Mesenchymal stem cell (in vitro differentiated cells and primary cell): ENCODE measurements around the gene VWA8.
"Not testable (repeated sequence)": the region's sequence is repeated elsewhere in the genome, so short reads cannot be mapped to it uniquely, and the experiment has no call there.

Source experiments
- DNase-seq: peaks from one replicate; pipeline ENCODE4 v3.0.0-alpha.2; 2013
- H2AFZ ChIP-seq: one replicate; pipeline ENCODE4 v1.6.1; 2013; ENCODE audit warnings: low read depth, mild to moderate bottlenecking, control low read depth, inconsistent platforms, low read length, moderate library complexity
- H2AK5ac ChIP-seq: 2 replicates; pipeline ENCODE4 v1.6.1; 2013; ENCODE audit warnings: low read length, moderate library complexity, mild to moderate bottlenecking, inconsistent platforms; ENCODE audit not compliant: severe bottlenecking
- H2BK120ac ChIP-seq: one replicate; pipeline ENCODE4 v1.6.1; 2013; ENCODE audit warnings: low read depth, mild to moderate bottlenecking, inconsistent platforms, low read length, moderate library complexity
- H2BK12ac ChIP-seq, 2 experiments: one replicate each; pipeline ENCODE4 v1.6.1; 2013; ENCODE audit warnings: inconsistent platforms in 2 of 2, low read length in 2 of 2, mild to moderate bottlenecking in 2 of 2, moderate library complexity in 2 of 2, control low read depth in 1 of 2
- H2BK15ac ChIP-seq: one replicate; pipeline ENCODE4 v1.6.1; 2013; ENCODE audit warnings: mild to moderate bottlenecking, low read depth, inconsistent platforms; ENCODE audit not compliant: poor library complexity, severe bottlenecking
- H2BK5ac ChIP-seq: 2 replicates; pipeline ENCODE4 v1.6.1; 2013; ENCODE audit warnings: low read depth, mild to moderate bottlenecking, low read length, control low read depth, inconsistent platforms; ENCODE audit not compliant: poor library complexity, severe bottlenecking
- H3K14ac ChIP-seq, 2 experiments: one replicate each; pipeline ENCODE4 v1.6.1; 2013; ENCODE audit warnings: inconsistent platforms in 2 of 2, low read length in 2 of 2, control low read depth in 1 of 2, mild to moderate bottlenecking in 1 of 2, moderate library complexity in 1 of 2
- H3K18ac ChIP-seq, 2 experiments: one replicate each; pipeline ENCODE4 v1.6.1; 2013; ENCODE audit warnings: inconsistent platforms in 2 of 2, low read length in 2 of 2, control low read depth in 1 of 2, low read depth in 1 of 2, mild to moderate bottlenecking in 1 of 2
- H3K23ac ChIP-seq, 2 experiments: one replicate each; pipeline ENCODE4 v1.6.1; 2013; ENCODE audit warnings: inconsistent platforms in 2 of 2, low read length in 2 of 2, mild to moderate bottlenecking in 2 of 2, moderate library complexity in 2 of 2, control low read depth in 1 of 2
- H3K27ac ChIP-seq: 2 replicates; pipeline ENCODE4 v1.5.1; 2013; ENCODE audit warnings: mild to moderate bottlenecking, moderate library complexity, low read length, control low read depth, inconsistent platforms; ENCODE audit not compliant: poor library complexity, severe bottlenecking
- H3K27me3 ChIP-seq, 2 experiments: 2 replicates each; pipeline versions ENCODE4 v1.6.1 to v1.7.0; 2013; ENCODE audit warnings: low read length in 2 of 2, mild to moderate bottlenecking in 2 of 2, moderate library complexity in 2 of 2, control low read depth in 1 of 2, inconsistent platforms in 1 of 2; ENCODE audit not compliant: control insufficient read depth in 1 of 2, insufficient read depth in 1 of 2
- H3K36me3 ChIP-seq, 2 experiments: 2 replicates each; pipeline versions ENCODE4 v1.6.1 to v1.7.0; 2013; ENCODE audit warnings: low read length in 2 of 2, control low read depth in 1 of 2, inconsistent platforms in 1 of 2, low read depth in 1 of 2, mild to moderate bottlenecking in 1 of 2; ENCODE audit not compliant: insufficient read depth in 2 of 2, control insufficient read depth in 1 of 2
- H3K4ac ChIP-seq, 2 experiments: one replicate each; pipeline ENCODE4 v1.6.1; 2013; ENCODE audit warnings: inconsistent platforms in 2 of 2, low read length in 2 of 2, mild to moderate bottlenecking in 2 of 2, moderate library complexity in 2 of 2, control low read depth in 1 of 2, low read depth in 1 of 2
- H3K4me1 ChIP-seq: 2 replicates; pipeline ENCODE4 v1.6.1; 2013; ENCODE audit warnings: low read depth, low read length, control low read depth; ENCODE audit not compliant: control insufficient read depth, insufficient read depth
- H3K4me2 ChIP-seq: 2 replicates; pipeline ENCODE4 v1.6.1; 2013; ENCODE audit warnings: low read length, mild to moderate bottlenecking, inconsistent platforms; ENCODE audit not compliant: poor library complexity, severe bottlenecking
- H3K4me3 ChIP-seq, 2 experiments: 2 replicates each; pipeline versions ENCODE4 v1.5.1 to v1.7.0; 2013; ENCODE audit warnings: low read length in 2 of 2, mild to moderate bottlenecking in 2 of 2, control low read depth in 1 of 2, low read depth in 1 of 2; ENCODE audit not compliant: insufficient read depth in 1 of 2
- H3K79me1 ChIP-seq: replicated peaks from 2 replicates; pipeline ENCODE4 v1.6.1; 2013; ENCODE audit warnings: mild to moderate bottlenecking, control low read depth, low read length, inconsistent platforms; ENCODE audit not compliant: poor library complexity, severe bottlenecking
- H3K9ac ChIP-seq: 2 replicates; pipeline ENCODE4 v1.7.0; 2013; ENCODE audit warnings: mild to moderate bottlenecking, low read length, moderate library complexity
- H3K9me3 ChIP-seq: 2 replicates; pipeline ENCODE4 v1.7.0; 2013; ENCODE audit warnings: mild to moderate bottlenecking, low read length; ENCODE audit not compliant: control insufficient read depth
- H4K8ac ChIP-seq: one replicate; pipeline ENCODE4 v1.6.1; 2013; ENCODE audit warnings: inconsistent platforms, mild to moderate bottlenecking, low read length, moderate library complexity
- H4K91ac ChIP-seq: one replicate; pipeline ENCODE4 v1.6.1; 2013; ENCODE audit warnings: mild to moderate bottlenecking, low read length, inconsistent platforms
- WGBS: methylation state at CpG from one replicate; pipeline ENCODE4 v1.1.7; 2013; ENCODE audit warnings: mixed read lengths; 5-methylcytosine and 5-hydroxymethylcytosine counted together

The VWA8 gene

GRCh38 chr13:41954226-41954625 is 6.7 kb downstream of the VWA8 start:
- Histone ChIP-seq H3K9ac (no peak overlapping the region), H3K14ac (no peak overlapping the region), H3K4me1 (no peaks in the 10 kb centered on the region), H4K8ac (no peak overlapping the region), H2BK5ac (no peak overlapping the region), H3K4me3 (no peak overlapping the region), H4K91ac (no peak overlapping the region), H2BK15ac (no peak overlapping the region), H2AK5ac (no peak overlapping the region), H3K4ac (no peak overlapping the region), H3K18ac (no peak overlapping the region), H3K4me2 (no peak overlapping the region), H3K23ac (no peak overlapping the region), H2BK12ac (no peak overlapping the region), H2AFZ (no peak overlapping the region), H3K36me3 (no peaks in the 10 kb centered on the region), H3K79me1 (peaks cover 21% of the 10 kb centered on the region), H3K27me3 (no peaks in the 10 kb centered on the region), H3K27ac (no peak overlapping the region), H3K9me3 (no peaks in the 10 kb centered on the region), H2BK120ac (no peak overlapping the region)
- DNase-seq: no peak
- WGBS: 96% methylated on average over 1 of the region's 1 CpG

- peaks cover 0 to 9% of the 10 kb centered on the region in 2 experiments for H3K36me3 ChIP-seq
- no peak overlapping the region for H3K9ac ChIP-seq
- no peak overlapping the region for H2BK5ac ChIP-seq
- no peak overlapping the region for H2AFZ ChIP-seq
- peaks cover 21% of the 10 kb centered on the region for H3K79me1 ChIP-seq
- H3K23ac ChIP-seq: no peak overlapping the region
- no peak overlapping the region for H3K4me2 ChIP-seq
- H3K4ac ChIP-seq: no peak overlapping the region
- no peak overlapping the region for H2AK5ac ChIP-seq
- no peak overlapping the region for H4K8ac ChIP-seq
- no peak overlapping the region for H2BK12ac ChIP-seq
- H3K14ac ChIP-seq: no peak overlapping the region
- H3K4me1 ChIP-seq: no peaks in the 10 kb centered on the region
- WGBS: 96% methylated on average over 2 of the region's 3 CpGs
- no peak overlapping the region for H2BK120ac ChIP-seq
- no peaks in the 10 kb centered on the region for H3K9me3 ChIP-seq
- H3K27ac ChIP-seq: no peak overlapping the region
- H3K18ac ChIP-seq: no peak overlapping the region
- H2BK15ac ChIP-seq: no peak overlapping the region
- DNase-seq: no peak
- H3K27me3 ChIP-seq: no peaks in the 10 kb centered on the region
- H4K91ac ChIP-seq: no peak overlapping the region
- H3K4me3 ChIP-seq: no peak overlapping the region
Observed at GRCh38 chr13:41952749-41953148, 8.2 kb downstream of the VWA8 start.

GRCh38 chr13:41949104-41949503 is 11.8 kb downstream of the VWA8 start:
- not testable (repeated sequence) for H3K27ac ChIP-seq, H2BK5ac ChIP-seq, H2BK120ac ChIP-seq, H3K14ac ChIP-seq, H3K9me3 ChIP-seq, H3K4me1 ChIP-seq, H2BK12ac ChIP-seq, H3K27me3 ChIP-seq, H2BK15ac ChIP-seq, H2AK5ac ChIP-seq, H3K4ac ChIP-seq, H3K4me3 ChIP-seq, H3K18ac ChIP-seq, H4K91ac ChIP-seq, H2AFZ ChIP-seq, H3K23ac ChIP-seq, H4K8ac ChIP-seq, H3K9ac ChIP-seq, H3K4me2 ChIP-seq, DNase-seq
- no CpG with 5 or more reads among the region's 1 CpG for WGBS
- Histone ChIP-seq H3K36me3 (peaks cover 0 to 12% of the 10 kb centered on the region in 2 experiments), H3K79me1 (peaks cover 17% of the 10 kb centered on the region)

DNA sequence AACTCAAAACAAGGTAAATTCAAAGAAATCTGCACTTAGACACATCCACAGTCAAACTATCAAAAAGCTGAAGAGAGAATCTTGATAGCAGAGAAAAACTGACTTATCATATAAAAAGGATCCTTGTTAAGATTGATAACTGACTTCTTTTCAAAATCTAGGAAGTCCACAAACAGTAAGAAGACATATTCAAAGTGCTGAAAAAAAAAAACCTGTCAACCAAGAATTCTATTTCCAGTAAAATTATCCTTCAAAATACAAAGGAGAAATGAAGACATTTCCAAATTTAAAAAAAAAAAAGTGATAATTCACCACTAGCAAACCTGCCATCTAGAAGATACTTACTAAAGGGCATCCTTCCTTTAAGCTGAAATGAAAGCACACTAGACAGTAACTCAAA is 15.0 kb downstream of the VWA8 start:
- no peak overlapping the region for H2BK120ac ChIP-seq
- no peak overlapping the region for H2BK5ac ChIP-seq
- no peak overlapping the region for H3K27ac ChIP-seq
- H4K8ac ChIP-seq: no peak overlapping the region
- H3K4me3 ChIP-seq: no peak overlapping the region
- no peak overlapping the region for H2AFZ ChIP-seq
- no peak overlapping the region for H3K9ac ChIP-seq
- H3K36me3 ChIP-seq: peaks cover 0 to 12% of the 10 kb centered on the region in 2 experiments
- H2BK15ac ChIP-seq: no peak overlapping the region
- no peak overlapping the region for H3K18ac ChIP-seq
- H3K4ac ChIP-seq: no peak overlapping the region
- no peaks in the 10 kb centered on the region for H3K4me1 ChIP-seq
- no peak for DNase-seq
- H2BK12ac ChIP-seq: no peak overlapping the region
- H3K4me2 ChIP-seq: no peak overlapping the region
- H3K9me3 ChIP-seq: peaks cover 7% of the 10 kb centered on the region
- no peak overlapping the region for H4K91ac ChIP-seq
- H3K79me1 ChIP-seq: peaks cover 19% of the 10 kb centered on the region
- no peak overlapping the region for H3K14ac ChIP-seq
- H2AK5ac ChIP-seq: no peak overlapping the region
- no peaks in the 10 kb centered on the region for H3K27me3 ChIP-seq
- no peak overlapping the region for H3K23ac ChIP-seq
